PC-9 (cell line): Measurements from ENCODE around the gene GPSM1.

Experiments used
- CTCF ChIP-seq: fragments of 200-600 bp; sonication (generic); conservative IDR thresholded peaks from 2 replicates; pipeline ENCODE4 v1.6.1; 2017; ENCODE audit warnings: mixed run types, antibody characterized with exemption, mild to moderate bottlenecking, moderate library complexity
- EZH2 ChIP-seq: fragments of 200-600 bp; sonication (generic); IDR thresholded peaks from 2 replicates; pipeline ENCODE4 v1.8.0; 2017; ENCODE audit warnings: antibody characterized with exemption, low read depth

GRCh38 chr9:136397643-136398042, 70.3 kb downstream of the GPSM1 start:
- TF ChIP-seq CTCF (no peak), EZH2 (no peak)
